ENCODE data around the gene PNMA3. TPM values are rescaled to one million over a fixed set of nuclear protein-coding genes. Genes with fewer than 3 reads are reported as not detected.
"Not testable (repeated sequence)": the region's sequence is repeated elsewhere in the genome, so short reads cannot be mapped to it uniquely, and the experiment has no call there.

Gene PNMA3
- total RNA-seq, 1 experiment from 2014 or later: not detected

DNA sequence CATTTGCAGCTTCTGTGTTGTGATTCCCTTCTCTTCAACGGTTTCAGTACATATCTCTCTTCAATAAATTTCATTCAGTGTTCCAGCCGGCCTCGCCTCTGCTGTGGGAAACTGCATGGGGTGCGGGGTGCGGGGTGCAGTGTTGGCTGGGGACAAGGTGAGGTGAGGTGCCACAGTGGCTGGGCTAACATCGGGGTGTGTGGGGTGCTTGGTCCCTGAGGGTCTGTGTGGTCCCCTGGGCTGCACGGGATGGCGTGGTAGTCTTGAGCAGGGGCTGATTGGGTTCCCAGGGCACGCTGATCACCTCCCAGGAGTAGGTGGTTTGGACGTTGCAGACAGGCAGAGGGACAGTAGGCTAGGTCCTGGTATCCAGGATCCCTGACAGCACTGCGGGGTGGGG, 18.7 kb downstream of the PNMA3 start:
- Mint-ChIP-seq H3K27ac (ENCODE audit: unreplicated experiment) (no peak overlapping the region), H3K27me3 (ENCODE audit: unreplicated experiment) (no peaks in the 10 kb centered on the region), H3K4me1 (ENCODE audit: low read depth, unreplicated experiment) (no peaks in the 10 kb centered on the region), H3K4me3 (ENCODE audit: low read depth, unreplicated experiment) (no peak overlapping the region), H3K36me3 (ENCODE audit: insufficient read depth, unreplicated experiment) (no peaks in the 10 kb centered on the region), H3K9me3 (ENCODE audit: low read depth, unreplicated experiment) (no peaks in the 10 kb centered on the region)
- TF ChIP-seq, protein P1, sequence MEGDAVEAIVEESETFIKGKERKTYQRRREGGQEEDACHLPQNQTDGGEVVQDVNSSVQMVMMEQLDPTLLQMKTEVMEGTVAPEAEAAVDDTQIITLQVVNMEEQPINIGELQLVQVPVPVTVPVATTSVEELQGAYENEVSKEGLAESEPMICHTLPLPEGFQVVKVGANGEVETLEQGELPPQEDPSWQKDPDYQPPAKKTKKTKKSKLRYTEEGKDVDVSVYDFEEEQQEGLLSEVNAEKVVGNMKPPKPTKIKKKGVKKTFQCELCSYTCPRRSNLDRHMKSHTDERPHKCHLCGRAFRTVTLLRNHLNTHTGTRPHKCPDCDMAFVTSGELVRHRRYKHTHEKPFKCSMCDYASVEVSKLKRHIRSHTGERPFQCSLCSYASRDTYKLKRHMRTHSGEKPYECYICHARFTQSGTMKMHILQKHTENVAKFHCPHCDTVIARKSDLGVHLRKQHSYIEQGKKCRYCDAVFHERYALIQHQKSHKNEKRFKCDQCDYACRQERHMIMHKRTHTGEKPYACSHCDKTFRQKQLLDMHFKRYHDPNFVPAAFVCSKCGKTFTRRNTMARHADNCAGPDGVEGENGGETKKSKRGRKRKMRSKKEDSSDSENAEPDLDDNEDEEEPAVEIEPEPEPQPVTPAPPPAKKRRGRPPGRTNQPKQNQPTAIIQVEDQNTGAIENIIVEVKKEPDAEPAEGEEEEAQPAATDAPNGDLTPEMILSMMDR (IDR thresholded peaks at IDR 0.05; ENCODE audit: unreplicated experiment): no peak
- BruUV-seq (replicated peaks): no TSS peak
- intact Hi-C loops (cut with micrococcal nuclease; ENCODE audit: unreplicated experiment): no loop called here
- CTCF ChIA-PET: no interaction called here
- no peak for DNase-seq

DNA sequence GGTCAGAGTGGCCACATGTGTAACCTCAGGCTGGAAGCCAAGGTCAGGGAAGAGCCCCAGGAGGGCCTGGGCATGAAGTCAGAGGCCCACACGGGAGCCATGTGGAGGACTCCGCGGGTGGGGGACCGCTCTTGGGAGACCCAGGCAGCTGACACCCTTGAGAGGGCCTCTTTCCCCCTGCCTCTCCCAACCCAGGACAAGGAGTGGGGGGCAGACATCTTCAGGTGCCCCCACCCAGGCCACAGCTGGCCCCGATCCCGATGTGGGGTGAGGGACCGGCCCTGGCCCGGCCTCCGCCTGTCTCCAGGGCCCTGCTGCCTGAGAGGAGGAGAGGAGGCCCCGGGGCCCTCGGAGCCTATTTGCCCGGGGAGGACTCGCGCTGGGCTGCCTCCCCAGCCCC, 19.1 kb downstream of the PNMA3 start:
- Mint-ChIP-seq H3K4me3 (ENCODE audit: low read depth, unreplicated experiment) (no peak overlapping the region), H3K9me3 (ENCODE audit: low read depth, unreplicated experiment) (no peaks in the 10 kb centered on the region), H3K36me3 (ENCODE audit: insufficient read depth, unreplicated experiment) (no peaks in the 10 kb centered on the region), H3K27me3 (ENCODE audit: unreplicated experiment) (no peaks in the 10 kb centered on the region), H3K27ac (ENCODE audit: unreplicated experiment) (no peak overlapping the region), H3K4me1 (ENCODE audit: low read depth, unreplicated experiment) (no peaks in the 10 kb centered on the region)
- CTCF ChIA-PET: no interaction called here
- no TSS peak for BruUV-seq (replicated peaks)
- intact Hi-C loops (cut with micrococcal nuclease; ENCODE audit: unreplicated experiment): no loop called here
- no peak for DNase-seq
- TF ChIP-seq, protein P1 (IDR thresholded peaks at IDR 0.05; ENCODE audit: unreplicated experiment): no peak

DNA sequence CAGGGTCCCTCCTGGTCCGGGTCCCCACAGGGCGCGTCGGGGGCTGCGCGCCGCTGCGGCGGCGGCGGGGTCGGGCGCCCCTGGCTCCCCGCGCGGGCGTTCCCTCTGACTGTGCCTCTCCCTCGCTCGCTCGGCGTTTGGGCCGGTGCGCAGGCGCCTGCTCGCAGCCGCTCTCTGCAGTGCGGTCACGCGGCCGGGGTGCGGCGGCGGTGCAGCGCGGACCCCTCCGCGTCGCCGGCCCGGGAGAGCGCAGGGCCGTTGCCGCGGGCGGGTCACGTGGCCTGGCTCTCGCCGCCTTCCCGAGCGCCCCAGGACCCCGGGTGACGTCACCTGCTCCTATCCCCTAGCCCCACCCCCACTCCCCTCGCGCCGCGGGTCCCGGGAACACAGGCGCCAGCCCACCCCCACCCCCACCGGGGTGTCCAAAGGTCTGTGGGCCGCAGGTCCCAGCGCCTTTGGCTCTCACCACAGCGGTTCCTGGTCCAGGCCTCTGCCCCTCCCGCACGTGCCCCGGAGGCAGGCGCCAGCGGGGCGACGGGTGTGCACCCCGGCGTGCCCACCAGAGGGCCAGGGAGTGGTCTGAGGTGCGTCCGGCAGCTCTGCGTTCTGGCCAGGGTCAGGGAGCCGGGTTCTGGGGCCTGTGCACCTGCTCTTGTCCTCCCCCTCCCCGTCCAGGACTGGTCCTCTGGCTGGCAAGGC, 21.3 kb downstream of the PNMA3 start:
- BruUV-seq (replicated peaks); H3K27me3 Mint-ChIP-seq (ENCODE audit: unreplicated experiment); H3K9me3 Mint-ChIP-seq (ENCODE audit: low read depth, unreplicated experiment); DNase-seq; intact Hi-C loops (cut with micrococcal nuclease; ENCODE audit: unreplicated experiment); H3K4me1 Mint-ChIP-seq (ENCODE audit: low read depth, unreplicated experiment); H3K4me3 Mint-ChIP-seq (ENCODE audit: low read depth, unreplicated experiment); H3K36me3 Mint-ChIP-seq (ENCODE audit: insufficient read depth, unreplicated experiment); H3K27ac Mint-ChIP-seq (ENCODE audit: unreplicated experiment); CTCF ChIA-PET: not testable (repeated sequence)

DNA sequence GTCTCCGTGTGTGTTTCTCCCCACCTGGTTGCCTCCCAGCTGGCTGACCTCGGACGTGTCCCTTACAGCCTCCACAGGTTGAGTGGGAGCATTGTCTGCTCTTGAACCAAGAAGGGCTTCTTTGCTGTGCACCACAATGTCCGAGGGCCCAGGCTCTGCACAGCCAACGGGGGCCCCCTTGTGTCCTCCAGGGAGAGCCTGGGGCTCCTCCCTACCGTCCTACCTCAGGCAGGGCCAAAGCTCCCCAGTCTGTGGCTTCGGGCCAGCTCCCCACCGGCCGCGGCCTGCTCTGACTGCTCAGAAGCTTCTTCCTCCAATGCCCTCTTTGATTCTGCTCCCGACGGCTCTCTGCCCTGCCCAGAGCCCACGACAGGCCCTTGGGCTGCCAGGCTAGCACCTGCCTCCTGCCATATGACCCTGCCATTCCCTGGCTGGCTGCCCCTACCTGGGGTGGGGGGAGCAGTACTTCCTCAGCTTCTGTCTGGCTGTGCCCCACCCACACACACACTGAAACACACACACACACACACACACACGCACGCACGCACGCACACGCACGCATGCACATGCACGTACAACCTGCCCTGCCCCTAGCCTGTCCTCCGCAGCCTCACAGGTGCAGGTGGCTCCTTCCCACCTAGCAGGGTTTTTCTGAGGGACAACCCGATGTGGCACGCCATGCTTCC, 27.1 kb downstream of the PNMA3 start:
- H3K4me1 Mint-ChIP-seq (ENCODE audit: low read depth, unreplicated experiment); BruUV-seq (replicated peaks); H3K4me3 Mint-ChIP-seq (ENCODE audit: low read depth, unreplicated experiment); H3K36me3 Mint-ChIP-seq (ENCODE audit: insufficient read depth, unreplicated experiment); H3K27ac Mint-ChIP-seq (ENCODE audit: unreplicated experiment); CTCF ChIA-PET; H3K9me3 Mint-ChIP-seq (ENCODE audit: low read depth, unreplicated experiment); DNase-seq; intact Hi-C loops (cut with micrococcal nuclease; ENCODE audit: unreplicated experiment): not testable (repeated sequence)
- H3K27me3 Mint-ChIP-seq (ENCODE audit: unreplicated experiment): peaks cover 50% of the 10 kb centered on the region

DNA sequence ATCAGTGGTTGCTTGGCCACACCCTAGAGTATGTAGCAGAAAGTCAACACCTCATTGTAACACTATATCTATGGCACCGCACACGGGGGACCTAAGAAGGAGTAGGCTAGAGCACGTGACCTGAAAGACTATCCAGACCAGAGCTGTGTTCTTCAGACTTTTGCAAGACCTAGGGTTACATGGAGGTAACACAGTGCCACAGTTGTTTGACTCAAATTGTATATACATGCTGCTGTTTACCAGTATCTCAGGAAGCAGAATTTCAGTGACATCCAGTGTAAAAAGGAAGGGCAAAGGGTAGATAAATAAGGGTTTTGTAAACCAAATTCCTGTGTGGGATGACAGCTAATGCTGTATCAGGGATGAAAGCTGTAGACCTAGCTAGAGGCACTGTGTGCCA, 46.1 kb downstream of the PNMA3 start:
- CTCF ChIA-PET: no interaction called here
- Mint-ChIP-seq H3K27me3 (ENCODE audit: unreplicated experiment) (peaks cover 37% of the 10 kb centered on the region), H3K9me3 (ENCODE audit: low read depth, unreplicated experiment) (peaks cover 3% of the 10 kb centered on the region), H3K4me3 (ENCODE audit: low read depth, unreplicated experiment) (no peak overlapping the region), H3K27ac (ENCODE audit: unreplicated experiment) (no peak overlapping the region), H3K36me3 (ENCODE audit: insufficient read depth, unreplicated experiment) (no peaks in the 10 kb centered on the region), H3K4me1 (ENCODE audit: low read depth, unreplicated experiment) (no peaks in the 10 kb centered on the region)
- DNase-seq: peak; percentile 0
- no TSS peak for BruUV-seq (replicated peaks)
- intact Hi-C loops (cut with micrococcal nuclease; ENCODE audit: unreplicated experiment): no loop called here
- TF ChIP-seq, protein P1 (IDR thresholded peaks at IDR 0.05; ENCODE audit: unreplicated experiment): no peak

DNA sequence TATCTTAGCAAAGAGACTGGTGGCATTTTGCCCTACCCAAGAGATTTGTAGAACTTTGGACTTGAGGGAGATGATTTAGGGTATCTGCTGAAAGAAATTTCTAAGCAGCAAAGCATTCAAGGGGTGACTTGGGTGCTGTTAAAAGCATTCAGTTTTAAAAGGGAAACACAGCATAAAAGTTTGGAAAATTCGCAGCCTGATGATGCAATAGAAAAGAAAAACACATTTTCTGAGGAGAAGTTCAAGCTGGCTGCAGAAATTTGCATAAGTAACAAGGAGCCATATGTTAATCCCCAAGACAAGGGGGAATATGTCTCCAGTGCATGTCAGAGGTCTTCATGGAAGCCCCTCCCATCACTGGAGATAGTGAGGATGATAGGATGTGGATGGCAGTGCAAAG, 48.7 kb downstream of the PNMA3 start:
- H3K27me3 Mint-ChIP-seq (ENCODE audit: unreplicated experiment): peaks cover 37% of the 10 kb centered on the region
- CTCF ChIA-PET; BruUV-seq (replicated peaks); H3K9me3 Mint-ChIP-seq (ENCODE audit: low read depth, unreplicated experiment); H3K4me1 Mint-ChIP-seq (ENCODE audit: low read depth, unreplicated experiment); H3K36me3 Mint-ChIP-seq (ENCODE audit: insufficient read depth, unreplicated experiment); DNase-seq; H3K27ac Mint-ChIP-seq (ENCODE audit: unreplicated experiment); H3K4me3 Mint-ChIP-seq (ENCODE audit: low read depth, unreplicated experiment); intact Hi-C loops (cut with micrococcal nuclease; ENCODE audit: unreplicated experiment): not testable (repeated sequence)

DNA sequence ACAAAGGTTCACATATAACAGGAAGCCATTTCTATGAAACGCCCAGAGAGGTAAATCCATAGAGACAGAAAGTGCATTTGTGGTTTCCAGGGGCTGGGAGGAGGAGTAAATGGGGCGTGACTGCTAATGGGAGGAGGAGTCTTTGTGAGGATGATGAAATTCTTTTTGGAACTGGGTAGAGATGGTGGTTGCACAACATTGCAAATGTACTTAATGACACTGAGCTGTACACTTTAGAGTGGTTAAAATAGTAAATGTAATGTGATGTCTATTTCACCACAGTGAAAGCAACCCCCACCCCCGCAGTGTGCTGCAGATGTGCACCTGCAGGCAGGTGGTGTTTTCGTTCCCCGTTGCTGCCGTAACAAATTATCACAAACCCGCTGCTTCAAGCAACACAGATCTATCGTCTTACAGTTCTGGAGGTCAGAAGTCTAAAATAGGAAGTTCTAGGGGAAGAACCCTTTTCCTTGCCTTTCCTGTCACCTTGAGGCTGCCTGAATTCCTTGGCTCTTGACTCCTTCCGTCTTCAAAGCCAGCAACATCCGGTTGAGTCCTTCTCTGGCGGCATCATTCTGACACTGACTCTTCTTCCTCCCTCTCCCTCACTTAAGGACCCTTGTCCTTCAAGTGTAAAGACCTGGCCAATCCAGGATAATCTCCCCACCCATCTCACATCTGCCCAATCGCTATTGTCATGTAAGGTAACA, 50.0 kb downstream of the PNMA3 start:
- intact Hi-C loops (cut with micrococcal nuclease; ENCODE audit: unreplicated experiment); H3K9me3 Mint-ChIP-seq (ENCODE audit: low read depth, unreplicated experiment); BruUV-seq (replicated peaks); CTCF ChIA-PET; H3K36me3 Mint-ChIP-seq (ENCODE audit: insufficient read depth, unreplicated experiment); H3K27ac Mint-ChIP-seq (ENCODE audit: unreplicated experiment); H3K4me1 Mint-ChIP-seq (ENCODE audit: low read depth, unreplicated experiment); DNase-seq; H3K4me3 Mint-ChIP-seq (ENCODE audit: low read depth, unreplicated experiment): not testable (repeated sequence)
- peaks cover 37% of the 10 kb centered on the region for H3K27me3 Mint-ChIP-seq (ENCODE audit: unreplicated experiment)

Measured in Calu3 (cell line).